Smooth muscle cell (in vitro differentiated cells): ENCODE results near the gene GEMIN2. TPM values are rescaled to one million over a fixed set of nuclear protein-coding genes. Genes with fewer than 3 reads are reported as not detected.
A peak's percentile ranks its signal among the peaks of the same experiment; 100 is the strongest.

Experiments
- DNase-seq: peaks from one replicate; lab custom pipeline; 2025; ENCODE audit not compliant: unreplicated experiment; lab: John Stamatoyannopoulos, UW
- H2AFZ ChIP-seq: fragments of 200-600 bp; sonication (generic); 2 replicates; pipeline ENCODE4 v1.6.0; 2016; ENCODE audit warnings: antibody characterized with exemption, low read depth, mild to moderate bottlenecking
- H3F3A ChIP-seq: fragments of 200-600 bp; sonication (generic); 2 replicates; pipeline ENCODE4 v1.6.0; 2017; ENCODE audit warnings: antibody characterized with exemption, low read depth
- H3K27ac ChIP-seq: fragments of 200-600 bp; sonication (generic); 2 replicates; pipeline ENCODE4 v1.5.1; 2016; ENCODE audit warnings: low read depth, mild to moderate bottlenecking
- H3K27me3 ChIP-seq: fragments of 200-600 bp; sonication (generic); 2 replicates; pipeline ENCODE4 v1.6.1; 2016; ENCODE audit warnings: low read depth, mild to moderate bottlenecking
- H3K36me3 ChIP-seq: fragments of 200-600 bp; sonication (generic); 2 replicates; pipeline ENCODE4 v1.5.1; 2016; ENCODE audit warnings: low read depth
- H3K4me1 ChIP-seq: fragments of 200-600 bp; sonication (generic); 2 replicates; pipeline ENCODE4 v1.5.1; 2016; ENCODE audit warnings: low read depth
- H3K4me2 ChIP-seq: fragments of 200-600 bp; sonication (generic); 2 replicates; pipeline ENCODE4 v1.6.0; 2016; ENCODE audit warnings: mild to moderate bottlenecking
- H3K4me3 ChIP-seq: fragments of 200-600 bp; sonication (generic); 2 replicates; pipeline ENCODE4 v1.5.1; 2016; ENCODE audit warnings: mild to moderate bottlenecking
- H3K79me2 ChIP-seq: fragments of 200-600 bp; sonication (generic); 2 replicates; pipeline ENCODE4 v1.6.0; 2016; ENCODE audit warnings: low read depth, mild to moderate bottlenecking
- H3K9ac ChIP-seq: fragments of 200-600 bp; sonication (generic); 2 replicates; pipeline ENCODE4 v1.6.0; 2016; ENCODE audit warnings: low read depth
- H3K9me3 ChIP-seq: fragments of 200-600 bp; sonication (generic); replicated peaks from 2 replicates; pipeline ENCODE4 v1.5.1; 2016; ENCODE audit warnings: low read depth
- H4K20me1 ChIP-seq: fragments of 200-600 bp; sonication (generic); 2 replicates; pipeline ENCODE4 v1.6.0; 2016; ENCODE audit warnings: low read depth
- CTCF ChIP-seq: fragments of 200-600 bp; sonication (generic); IDR thresholded peaks from 2 replicates; pipeline ENCODE4 v1.5.1; 2017; ENCODE audit warnings: borderline replicate concordance, mild to moderate bottlenecking, antibody characterized with exemption; ENCODE audit not compliant: insufficient read depth, poor library complexity, severe bottlenecking
- WGBS: methylation state at CpG from one replicate; pipeline ENCODE4 v1.1.7; 2016; ENCODE audit warnings: low lambda C conversion rate; 5-methylcytosine and 5-hydroxymethylcytosine counted together
- polyA plus RNA-seq: library from polyadenylated mRNA; unstranded; fragments of >200 nt; fragmentation: Nextera tagmentation; extraction: Ambion mirVana; gene quantifications from 2 replicates; pipeline ENCODE4 v1.2.1, GENCODE V29; 2016
- total RNA-seq: library from RNA; depleted of rRNA; stranded (reverse); fragments of >200 nt; gene quantifications from 2 replicates; pipeline ENCODE4 v1.2.3, GENCODE V29; 2014

The GEMIN2 gene
- total and polyA plus RNA-seq, 2 experiments from 2014 or later = 18.1 to 29.6 TPM

- no peaks in the 10 kb centered on the region for H3K27me3 ChIP-seq
- TF ChIP-seq CTCF = peak; percentile 45
- peaks cover 5% of the 10 kb centered on the region for H3F3A ChIP-seq
- no peaks in the 10 kb centered on the region for H4K20me1 ChIP-seq
- H3K79me2 ChIP-seq = peaks cover 24% of the 10 kb centered on the region
- H3K4me1 ChIP-seq = peaks cover 4% of the 10 kb centered on the region
- H3K9me3 ChIP-seq = no peaks in the 10 kb centered on the region
- H3K9ac ChIP-seq = no peak overlapping the region
- no peak overlapping the region for H3K4me3 ChIP-seq
- no peak overlapping the region for H3K27ac ChIP-seq
- WGBS = 72% methylated on average over 2 of the region's 2 CpGs
- H3K4me2 ChIP-seq = no peak overlapping the region
- H2AFZ ChIP-seq = no peak overlapping the region
- no peaks in the 10 kb centered on the region for H3K36me3 ChIP-seq
- no peak for DNase-seq
These were observed 6.5 kb upstream of the GEMIN2 start for GRCh38 chr14:39107591-39107996.

- no peak for DNase-seq
- H3K4me2 ChIP-seq = no peak overlapping the region
- no peaks in the 10 kb centered on the region for H3K9me3 ChIP-seq
- H3K4me3 ChIP-seq = no peak overlapping the region
- H3K27ac ChIP-seq = no peak overlapping the region
- H3K36me3 ChIP-seq = no peaks in the 10 kb centered on the region
- H3K4me1 ChIP-seq = peaks cover 8% of the 10 kb centered on the region
- no peak overlapping the region for H3K9ac ChIP-seq
- H3F3A ChIP-seq = peaks cover 4% of the 10 kb centered on the region
- WGBS = 95% methylated on average over 3 of the region's 3 CpGs
- TF ChIP-seq CTCF = no peak
- H3K27me3 ChIP-seq = no peaks in the 10 kb centered on the region
- H3K79me2 ChIP-seq = peaks cover 13% of the 10 kb centered on the region
- H2AFZ ChIP-seq = no peak overlapping the region
- no peaks in the 10 kb centered on the region for H4K20me1 ChIP-seq
These were observed 5.3 kb upstream of the GEMIN2 start for GRCh38 chr14:39108791-39109190.

GRCh38 chr14:39109893-39110715 lies 4.0 kb upstream of the GEMIN2 start:
- no peak for TF ChIP-seq CTCF

GRCh38 chr14:39113685-39114072 lies 444 bp upstream of the GEMIN2 start:
- Histone ChIP-seq H2AFZ (peak overlapping the region; percentile 90), H3K4me1 (peaks cover 11% of the 10 kb centered on the region), H3K9me3 (no peaks in the 10 kb centered on the region), H3F3A (no peaks in the 10 kb centered on the region), H3K4me3 (peak overlapping the region; percentile 69), H4K20me1 (no peaks in the 10 kb centered on the region), H3K27me3 (no peaks in the 10 kb centered on the region), H3K36me3 (peaks cover 3% of the 10 kb centered on the region), H3K27ac (peak overlapping the region; percentile 45), H3K79me2 (peaks cover 13% of the 10 kb centered on the region), H3K9ac (peak overlapping the region; percentile 45), H3K4me2 (peak overlapping the region; percentile 86)
- no peak for TF ChIP-seq CTCF
- no peak for DNase-seq
- WGBS = 77% methylated on average over 3 of the region's 3 CpGs

More at GRCh38 chr14:39109893-39110715, 4.0 kb upstream of the GEMIN2 start:
- no peak overlapping the region for H2AFZ ChIP-seq
- no peak overlapping the region for H3K9ac ChIP-seq
- H3K4me3 ChIP-seq = no peak overlapping the region
- DNase-seq = no peak
- no peaks in the 10 kb centered on the region for H3K36me3 ChIP-seq
- no peaks in the 10 kb centered on the region for H3K27me3 ChIP-seq
- H3K4me2 ChIP-seq = no peak overlapping the region
- H3K79me2 ChIP-seq = peaks cover 7% of the 10 kb centered on the region
- no peaks in the 10 kb centered on the region for H4K20me1 ChIP-seq
- no peaks in the 10 kb centered on the region for H3F3A ChIP-seq
- 90% methylated on average over 12 of the region's 12 CpGs for WGBS
- peaks cover 11% of the 10 kb centered on the region for H3K4me1 ChIP-seq
- H3K9me3 ChIP-seq = no peaks in the 10 kb centered on the region
- no peak overlapping the region for H3K27ac ChIP-seq
